HEK293 (cell line): ENCODE data around the gene ZNF555.

ENCODE experiments used
- BCL11B ChIP-seq: fragments of 450-650 bp; formaldehyde crosslinking; IDR thresholded peaks from 2 replicates; pipeline ENCODE4 v1.5.1; 2016; ENCODE audit warnings: low read depth, missing biosample characterization, missing genetic modification characterization
- GLI2 ChIP-seq: fragments of 450-650 bp; formaldehyde crosslinking; IDR thresholded peaks from 2 replicates; pipeline ENCODE4; 2017; ENCODE audit warnings: missing biosample characterization, missing genetic modification characterization, low read depth, borderline replicate concordance
- KLF1 ChIP-seq: fragments of 450-650 bp; formaldehyde crosslinking; IDR thresholded peaks from 2 replicates; pipeline ENCODE4 v1.5.1; 2016; ENCODE audit warnings: missing biosample characterization, missing genetic modification characterization
- KLF16 ChIP-seq: fragments of 450-650 bp; formaldehyde crosslinking; IDR thresholded peaks from 2 replicates; pipeline ENCODE4 v1.5.1; 2017; ENCODE audit warnings: missing biosample characterization, missing genetic modification characterization
- KLF9 ChIP-seq: fragments of 450-650 bp; formaldehyde crosslinking; IDR thresholded peaks from 2 replicates; pipeline ENCODE4 v1.5.1; 2016; ENCODE audit warnings: missing biosample characterization, missing genetic modification characterization, low read depth
- SP2 ChIP-seq: fragments of 450-650 bp; formaldehyde crosslinking; IDR thresholded peaks from 2 replicates; pipeline ENCODE4 v1.5.1; 2016; ENCODE audit warnings: missing biosample characterization, missing genetic modification characterization
- SP3 ChIP-seq: fragments of 450-650 bp; formaldehyde crosslinking; IDR thresholded peaks from 2 replicates; pipeline ENCODE4 v1.5.1; 2016; ENCODE audit warnings: missing biosample characterization, missing genetic modification characterization
- WT1 ChIP-seq: fragments of 450-650 bp; formaldehyde crosslinking; IDR thresholded peaks from 2 replicates; pipeline ENCODE4 v1.5.1; 2016; ENCODE audit warnings: missing biosample characterization, missing genetic modification characterization
- ZBTB8A ChIP-seq: fragments of 450-650 bp; formaldehyde crosslinking; IDR thresholded peaks from 2 replicates; pipeline ENCODE4 v1.5.1; 2016; ENCODE audit warnings: missing biosample characterization, missing genetic modification characterization
- ZEB2 ChIP-seq: fragments of 450-650 bp; formaldehyde crosslinking; IDR thresholded peaks from 2 replicates; pipeline ENCODE4 v1.5.1; 2016; ENCODE audit warnings: missing biosample characterization, missing genetic modification characterization
- ZNF10 ChIP-seq: fragments of 450-650 bp; formaldehyde crosslinking; IDR thresholded peaks from 2 replicates; pipeline ENCODE4 v1.5.1; 2017; ENCODE audit warnings: missing biosample characterization, missing genetic modification characterization
- ZNF184 ChIP-seq: fragments of 450-650 bp; IDR thresholded peaks from 2 replicates; pipeline ENCODE4 v1.5.1; 2018; ENCODE audit warnings: missing biosample characterization, mild to moderate bottlenecking, missing genetic modification characterization
- ZNF221 ChIP-seq: fragments of 450-650 bp; formaldehyde crosslinking; IDR thresholded peaks from 2 replicates; pipeline ENCODE4 v1.5.1; 2017; ENCODE audit warnings: missing biosample characterization, missing genetic modification characterization, borderline replicate concordance
- ZNF23 ChIP-seq: fragments of 450-650 bp; formaldehyde crosslinking; IDR thresholded peaks from 2 replicates; pipeline ENCODE4 v1.5.1; 2016; ENCODE audit warnings: missing biosample characterization, missing genetic modification characterization, borderline replicate concordance
- ZNF248 ChIP-seq: fragments of 450-650 bp; formaldehyde crosslinking; IDR thresholded peaks from 2 replicates; pipeline ENCODE4 v1.5.1; 2017; ENCODE audit warnings: missing biosample characterization, missing genetic modification characterization
- ZNF292 ChIP-seq: fragments of 450-650 bp; formaldehyde crosslinking; IDR thresholded peaks from 2 replicates; pipeline ENCODE4 v1.5.1; 2016; ENCODE audit warnings: low read depth, missing biosample characterization, missing genetic modification characterization, borderline replicate concordance
- ZNF354C ChIP-seq: fragments of 450-650 bp; formaldehyde crosslinking; IDR thresholded peaks from 2 replicates; pipeline ENCODE4 v1.5.1; 2016; ENCODE audit warnings: missing biosample characterization, missing genetic modification characterization, low read depth, borderline replicate concordance
- ZNF513 ChIP-seq: fragments of 450-650 bp; IDR thresholded peaks from 2 replicates; pipeline ENCODE4 v1.5.1; 2018; ENCODE audit warnings: missing biosample characterization, missing genetic modification characterization
- ZNF530 ChIP-seq: fragments of 450-650 bp; formaldehyde crosslinking; IDR thresholded peaks from 2 replicates; pipeline ENCODE4 v1.5.1; 2016; ENCODE audit warnings: low read depth, missing biosample characterization, missing genetic modification characterization
- ZNF600 ChIP-seq: fragments of 450-650 bp; formaldehyde crosslinking; IDR thresholded peaks from 2 replicates; pipeline ENCODE4 v1.5.1; 2016; ENCODE audit warnings: missing biosample characterization, missing genetic modification characterization
- ZNF623 ChIP-seq: fragments of 450-650 bp; formaldehyde crosslinking; IDR thresholded peaks from 2 replicates; pipeline ENCODE4 v1.5.1; 2016; ENCODE audit warnings: missing biosample characterization, missing genetic modification characterization
- ZNF654 ChIP-seq: fragments of 450-650 bp; formaldehyde crosslinking; IDR thresholded peaks from 2 replicates; pipeline ENCODE4 v1.5.1; 2016; ENCODE audit warnings: low read depth, missing biosample characterization, missing genetic modification characterization
- ZNF658 ChIP-seq: fragments of 450-650 bp; formaldehyde crosslinking; IDR thresholded peaks from 2 replicates; pipeline ENCODE4; 2016; ENCODE audit warnings: missing biosample characterization, missing genetic modification characterization
- ZNF664 ChIP-seq: fragments of 450-650 bp; formaldehyde crosslinking; IDR thresholded peaks from 2 replicates; pipeline ENCODE4 v1.5.1; 2016; ENCODE audit warnings: missing biosample characterization, missing genetic modification characterization
- ZSCAN18 ChIP-seq: fragments of 450-650 bp; formaldehyde crosslinking; IDR thresholded peaks from 2 replicates; pipeline ENCODE4 v1.5.1; 2016; ENCODE audit warnings: missing biosample characterization, missing genetic modification characterization
- TF ChIP-seq, protein P1 (sequence below): fragments of 450-650 bp; formaldehyde crosslinking; IDR thresholded peaks from 2 replicates; pipeline ENCODE4 v1.5.1; 2016; ENCODE audit warnings: missing biosample characterization, missing genetic modification characterization, borderline replicate concordance
- TF ChIP-seq, protein P2 (sequence below): fragments of 450-650 bp; formaldehyde crosslinking; IDR thresholded peaks from 2 replicates; pipeline ENCODE4 v1.5.1; 2016; ENCODE audit warnings: missing biosample characterization, missing genetic modification characterization
- TF ChIP-seq, protein P3 (sequence below): fragments of 450-650 bp; formaldehyde crosslinking; IDR thresholded peaks from 2 replicates; pipeline ENCODE4 v1.5.1; 2017; ENCODE audit warnings: missing biosample characterization, mild to moderate bottlenecking, missing genetic modification characterization, moderate library complexity
- TF ChIP-seq, protein P4 (sequence below): fragments of 450-650 bp; formaldehyde crosslinking; IDR thresholded peaks from 2 replicates; pipeline ENCODE4 v1.5.1; 2016; ENCODE audit warnings: missing biosample characterization, missing genetic modification characterization, low read depth

Gene ZNF555

GRCh38 chr19:2900296-2901252, 59.3 kb downstream of the ZNF555 start, which contains the start of gene ZNF57 (continued):
- no peak for TF ChIP-seq ZNF623 (tag by site-specific recombination)
- TF ChIP-seq ZNF23 (tag by site-specific recombination), result no peak
- peak; percentile 83 for TF ChIP-seq ZBTB8A (tag by site-specific recombination)
- no peak for TF ChIP-seq WT1 (tag by site-specific recombination)
- TF ChIP-seq KLF16 (tag by site-specific recombination), result peak; percentile 71; the same call in 1 of the 2 replicates
- TF ChIP-seq ZNF10, result no peak
- no peak for TF ChIP-seq ZNF513 (tag by site-specific recombination)
- TF ChIP-seq ZEB2, result peak; percentile 10; the same call in 1 of the 2 replicates
- TF ChIP-seq, protein P1, sequence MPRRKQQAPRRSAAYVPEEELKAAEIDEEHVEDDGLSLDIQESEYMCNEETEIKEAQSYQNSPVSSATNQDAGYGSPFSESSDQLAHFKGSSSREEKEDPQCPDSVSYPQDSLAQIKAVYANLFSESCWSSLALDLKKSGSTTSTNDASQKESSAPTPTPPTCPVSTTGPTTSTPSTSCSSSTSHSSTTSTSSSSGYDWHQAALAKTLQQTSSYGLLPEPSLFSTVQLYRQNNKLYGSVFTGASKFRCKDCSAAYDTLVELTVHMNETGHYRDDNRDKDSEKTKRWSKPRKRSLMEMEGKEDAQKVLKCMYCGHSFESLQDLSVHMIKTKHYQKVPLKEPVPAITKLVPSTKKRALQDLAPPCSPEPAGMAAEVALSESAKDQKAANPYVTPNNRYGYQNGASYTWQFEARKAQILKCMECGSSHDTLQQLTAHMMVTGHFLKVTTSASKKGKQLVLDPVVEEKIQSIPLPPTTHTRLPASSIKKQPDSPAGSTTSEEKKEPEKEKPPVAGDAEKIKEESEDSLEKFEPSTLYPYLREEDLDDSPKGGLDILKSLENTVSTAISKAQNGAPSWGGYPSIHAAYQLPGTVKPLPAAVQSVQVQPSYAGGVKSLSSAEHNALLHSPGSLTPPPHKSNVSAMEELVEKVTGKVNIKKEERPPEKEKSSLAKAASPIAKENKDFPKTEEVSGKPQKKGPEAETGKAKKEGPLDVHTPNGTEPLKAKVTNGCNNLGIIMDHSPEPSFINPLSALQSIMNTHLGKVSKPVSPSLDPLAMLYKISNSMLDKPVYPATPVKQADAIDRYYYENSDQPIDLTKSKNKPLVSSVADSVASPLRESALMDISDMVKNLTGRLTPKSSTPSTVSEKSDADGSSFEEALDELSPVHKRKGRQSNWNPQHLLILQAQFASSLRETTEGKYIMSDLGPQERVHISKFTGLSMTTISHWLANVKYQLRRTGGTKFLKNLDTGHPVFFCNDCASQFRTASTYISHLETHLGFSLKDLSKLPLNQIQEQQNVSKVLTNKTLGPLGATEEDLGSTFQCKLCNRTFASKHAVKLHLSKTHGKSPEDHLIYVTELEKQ (tag by site-specific recombination), result no peak
- peak; percentile 34; the same call in 1 of the 2 replicates for TF ChIP-seq KLF1 (tag by site-specific recombination)
- TF ChIP-seq GLI2, result no peak
- peak; percentile 86; the same call in 1 of the 2 replicates for TF ChIP-seq KLF9
- peak; percentile 94 for TF ChIP-seq SP3
- TF ChIP-seq ZNF664 (tag by site-specific recombination), result no peak
- no peak for TF ChIP-seq ZNF530
- no peak for TF ChIP-seq ZNF658
- peak; percentile 45; the same call in 1 of the 2 replicates for TF ChIP-seq BCL11B (tag by site-specific recombination)
- TF ChIP-seq ZNF654, result no peak
- TF ChIP-seq ZNF354C (tag by site-specific recombination), result no peak
- TF ChIP-seq, protein P2, sequence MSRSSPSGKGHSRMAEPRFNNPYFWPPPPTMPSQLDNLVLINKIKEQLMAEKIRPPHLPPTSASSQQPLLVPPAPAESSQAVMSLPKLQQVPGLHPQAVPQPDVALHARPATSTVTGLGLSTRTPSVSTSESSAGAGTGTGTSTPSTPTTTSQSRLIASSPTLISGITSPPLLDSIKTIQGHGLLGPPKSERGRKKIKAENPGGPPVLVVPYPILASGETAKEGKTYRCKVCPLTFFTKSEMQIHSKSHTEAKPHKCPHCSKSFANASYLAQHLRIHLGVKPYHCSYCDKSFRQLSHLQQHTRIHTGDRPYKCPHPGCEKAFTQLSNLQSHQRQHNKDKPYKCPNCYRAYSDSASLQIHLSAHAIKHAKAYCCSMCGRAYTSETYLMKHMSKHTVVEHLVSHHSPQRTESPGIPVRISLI, result peak; percentile 88
- TF ChIP-seq ZNF221 (tag by site-specific recombination), result no peak
- no peak for TF ChIP-seq ZNF248 (tag by site-specific recombination)
- TF ChIP-seq, protein P3, sequence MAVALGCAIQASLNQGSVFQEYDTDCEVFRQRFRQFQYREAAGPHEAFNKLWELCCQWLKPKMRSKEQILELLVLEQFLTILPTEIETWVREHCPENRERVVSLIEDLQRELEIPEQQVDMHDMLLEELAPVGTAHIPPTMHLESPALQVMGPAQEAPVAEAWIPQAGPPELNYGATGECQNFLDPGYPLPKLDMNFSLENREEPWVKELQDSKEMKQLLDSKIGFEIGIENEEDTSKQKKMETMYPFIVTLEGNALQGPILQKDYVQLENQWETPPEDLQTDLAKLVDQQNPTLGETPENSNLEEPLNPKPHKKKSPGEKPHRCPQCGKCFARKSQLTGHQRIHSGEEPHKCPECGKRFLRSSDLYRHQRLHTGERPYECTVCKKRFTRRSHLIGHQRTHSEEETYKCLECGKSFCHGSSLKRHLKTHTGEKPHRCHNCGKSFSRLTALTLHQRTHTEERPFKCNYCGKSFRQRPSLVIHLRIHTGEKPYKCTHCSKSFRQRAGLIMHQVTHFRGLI (tag by site-specific recombination), result peak; percentile 93
- TF ChIP-seq ZSCAN18 (tag by site-specific recombination), result no peak
- peak; percentile 99 for TF ChIP-seq SP2
- no peak for TF ChIP-seq ZNF292
- TF ChIP-seq ZNF600 (tag by site-specific recombination), result no peak; the same call in 1 of the 2 replicates
- TF ChIP-seq, protein P4, sequence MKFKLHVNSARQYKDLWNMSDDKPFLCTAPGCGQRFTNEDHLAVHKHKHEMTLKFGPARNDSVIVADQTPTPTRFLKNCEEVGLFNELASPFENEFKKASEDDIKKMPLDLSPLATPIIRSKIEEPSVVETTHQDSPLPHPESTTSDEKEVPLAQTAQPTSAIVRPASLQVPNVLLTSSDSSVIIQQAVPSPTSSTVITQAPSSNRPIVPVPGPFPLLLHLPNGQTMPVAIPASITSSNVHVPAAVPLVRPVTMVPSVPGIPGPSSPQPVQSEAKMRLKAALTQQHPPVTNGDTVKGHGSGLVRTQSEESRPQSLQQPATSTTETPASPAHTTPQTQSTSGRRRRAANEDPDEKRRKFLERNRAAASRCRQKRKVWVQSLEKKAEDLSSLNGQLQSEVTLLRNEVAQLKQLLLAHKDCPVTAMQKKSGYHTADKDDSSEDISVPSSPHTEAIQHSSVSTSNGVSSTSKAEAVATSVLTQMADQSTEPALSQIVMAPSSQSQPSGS (tag by site-specific recombination), result peak; percentile 80
- TF ChIP-seq ZNF184, result no peak
